Duodenal mucosa (tissue), 2 donors: ENCODE measurements around the gene KRT13.

Source experiments
- H3K27ac ChIP-seq: one replicate; pipeline ENCODE4 v1.7.0; 2013; ENCODE audit warnings: low read depth, low read length
- H3K27me3 ChIP-seq, 2 donors: one replicate each; pipeline ENCODE4 v1.7.0; 2013; ENCODE audit warnings: low read length in 2 of 2, control low read depth in 1 of 2; ENCODE audit not compliant: insufficient read depth in 2 of 2, control insufficient read depth in 1 of 2
- H3K36me3 ChIP-seq, 2 donors: one replicate each; pipeline ENCODE4 v1.7.0; 2013; ENCODE audit warnings: low read length in 2 of 2, control low read depth in 1 of 2; ENCODE audit not compliant: insufficient read depth in 2 of 2, control insufficient read depth in 1 of 2
- H3K4me1 ChIP-seq, 2 donors: one replicate each; pipeline ENCODE4 v1.7.0; 2013; ENCODE audit warnings: low read length in 2 of 2, control low read depth in 1 of 2; ENCODE audit not compliant: insufficient read depth in 2 of 2, control insufficient read depth in 1 of 2
- H3K4me3 ChIP-seq, 2 donors: one replicate each; pipeline ENCODE4 v1.7.0; 2013; ENCODE audit warnings: low read length in 2 of 2, low read depth in 1 of 2
- H3K9ac ChIP-seq, 2 donors: one replicate each; pipeline ENCODE4 v1.7.0; 2013; ENCODE audit warnings: low read length in 2 of 2, low read depth in 1 of 2
- H3K9me3 ChIP-seq, 2 donors: one replicate each; pipeline ENCODE4 v1.7.0; 2013; ENCODE audit warnings: low read length in 2 of 2, control low read depth in 1 of 2; ENCODE audit not compliant: control insufficient read depth in 1 of 2

Gene KRT13

GRCh38 chr17:41453066-41453465 is 52.3 kb downstream of the KRT13 start:
- peaks cover 0 to 4% of the 10 kb centered on the region in 2 donors for H3K27me3 ChIP-seq
- H3K4me1 ChIP-seq, result no peaks in the 10 kb centered on the region
- no peak overlapping the region for H3K4me3 ChIP-seq
- H3K27ac ChIP-seq, result no peak overlapping the region
- H3K36me3 ChIP-seq, result no peaks in the 10 kb centered on the region
- H3K9ac ChIP-seq, result no peak overlapping the region
- H3K9me3 ChIP-seq, result no peaks in the 10 kb centered on the region

GRCh38 chr17:41452281-41452680 is 53.1 kb downstream of the KRT13 start:
- Histone ChIP-seq H3K9ac (no peak overlapping the region), H3K27me3 (no peaks in the 10 kb centered on the region), H3K27ac (no peak overlapping the region), H3K4me3 (no peak overlapping the region), H3K9me3 (no peaks in the 10 kb centered on the region), H3K36me3 (no peaks in the 10 kb centered on the region), H3K4me1 (no peaks in the 10 kb centered on the region)

GRCh38 chr17:41451154-41451728 is 54.2 kb downstream of the KRT13 start:
- H3K27ac ChIP-seq, result no peak overlapping the region
- no peak overlapping the region for H3K4me3 ChIP-seq
- no peaks in the 10 kb centered on the region for H3K4me1 ChIP-seq
- no peak overlapping the region for H3K9ac ChIP-seq
- H3K36me3 ChIP-seq, result no peaks in the 10 kb centered on the region
- H3K27me3 ChIP-seq, result no peaks in the 10 kb centered on the region
- no peaks in the 10 kb centered on the region for H3K9me3 ChIP-seq
